ENCODE data around the gene CCL25. TPM values are rescaled to one million over a fixed set of nuclear protein-coding genes. Genes with fewer than 3 reads are reported as not detected.

Gene CCL25
- total RNA-seq, 1 donor from 2014 or later: not detected

DNA sequence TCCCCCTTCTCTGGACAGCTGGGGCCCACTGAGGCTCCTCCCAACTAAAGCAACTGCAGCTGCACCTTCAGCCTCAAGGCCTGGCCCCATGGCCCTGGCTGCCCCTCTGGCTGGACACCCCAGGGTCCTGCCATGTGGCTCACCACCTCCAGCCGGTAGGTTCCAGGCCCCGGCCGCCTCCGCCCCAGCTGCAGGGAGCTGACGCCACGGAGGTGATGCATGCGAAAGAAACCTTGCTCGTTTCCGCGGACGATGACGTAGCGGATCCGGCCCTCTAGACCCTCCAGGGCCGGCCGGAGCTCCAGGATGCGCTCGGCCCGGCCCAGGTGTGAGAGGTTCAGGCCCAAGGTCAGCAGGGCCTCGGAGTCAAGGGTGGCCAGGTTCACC lies 13.3 kb downstream of the CCL25 start:
- Mint-ChIP-seq H3K4me3 (no peak overlapping the region), H3K4me1 (peaks cover 9% of the 10 kb centered on the region), H3K36me3 (peaks cover 10% of the 10 kb centered on the region), H3K27me3 (ENCODE audit: insufficient read depth, low read depth) (no peaks in the 10 kb centered on the region), H3K27ac (no peak overlapping the region), H3K9me3 (peaks cover 16% of the 10 kb centered on the region)
- no peaks in the 10 kb centered on the region for H4K20me1 ChIP-seq (ENCODE audit: low read depth)
- H3K4me2 ChIP-seq: no peak overlapping the region
- H3F3A ChIP-seq (ENCODE audit: low read depth): peaks cover 12% of the 10 kb centered on the region
- no peak for DNase-seq (ENCODE audit: low spot score)
- H3K36me3 ChIP-seq: peaks cover 5% of the 10 kb centered on the region
- TF ChIP-seq, protein P1, sequence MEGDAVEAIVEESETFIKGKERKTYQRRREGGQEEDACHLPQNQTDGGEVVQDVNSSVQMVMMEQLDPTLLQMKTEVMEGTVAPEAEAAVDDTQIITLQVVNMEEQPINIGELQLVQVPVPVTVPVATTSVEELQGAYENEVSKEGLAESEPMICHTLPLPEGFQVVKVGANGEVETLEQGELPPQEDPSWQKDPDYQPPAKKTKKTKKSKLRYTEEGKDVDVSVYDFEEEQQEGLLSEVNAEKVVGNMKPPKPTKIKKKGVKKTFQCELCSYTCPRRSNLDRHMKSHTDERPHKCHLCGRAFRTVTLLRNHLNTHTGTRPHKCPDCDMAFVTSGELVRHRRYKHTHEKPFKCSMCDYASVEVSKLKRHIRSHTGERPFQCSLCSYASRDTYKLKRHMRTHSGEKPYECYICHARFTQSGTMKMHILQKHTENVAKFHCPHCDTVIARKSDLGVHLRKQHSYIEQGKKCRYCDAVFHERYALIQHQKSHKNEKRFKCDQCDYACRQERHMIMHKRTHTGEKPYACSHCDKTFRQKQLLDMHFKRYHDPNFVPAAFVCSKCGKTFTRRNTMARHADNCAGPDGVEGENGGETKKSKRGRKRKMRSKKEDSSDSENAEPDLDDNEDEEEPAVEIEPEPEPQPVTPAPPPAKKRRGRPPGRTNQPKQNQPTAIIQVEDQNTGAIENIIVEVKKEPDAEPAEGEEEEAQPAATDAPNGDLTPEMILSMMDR (IDR thresholded peaks at IDR 0.05): no peak
- TF ChIP-seq EZH2phosphoT487 (IDR thresholded peaks at IDR 0.05) (no peak), EZH2 (IDR thresholded peaks at IDR 0.05) (no peak)
- H3K27me3 ChIP-seq: no peaks in the 10 kb centered on the region
- no peaks in the 10 kb centered on the region for H3K4me1 ChIP-seq
- H3K9me3 ChIP-seq (ENCODE audit: low read depth): peaks cover 8% of the 10 kb centered on the region
- no peak overlapping the region for H3K27ac ChIP-seq
- H3K9ac ChIP-seq: no peak overlapping the region
- H2AFZ ChIP-seq (replicated peaks): no peak overlapping the region
- H3K4me3 ChIP-seq: no peak overlapping the region
- H3K79me2 ChIP-seq (ENCODE audit: low read depth): no peaks in the 10 kb centered on the region

DNA sequence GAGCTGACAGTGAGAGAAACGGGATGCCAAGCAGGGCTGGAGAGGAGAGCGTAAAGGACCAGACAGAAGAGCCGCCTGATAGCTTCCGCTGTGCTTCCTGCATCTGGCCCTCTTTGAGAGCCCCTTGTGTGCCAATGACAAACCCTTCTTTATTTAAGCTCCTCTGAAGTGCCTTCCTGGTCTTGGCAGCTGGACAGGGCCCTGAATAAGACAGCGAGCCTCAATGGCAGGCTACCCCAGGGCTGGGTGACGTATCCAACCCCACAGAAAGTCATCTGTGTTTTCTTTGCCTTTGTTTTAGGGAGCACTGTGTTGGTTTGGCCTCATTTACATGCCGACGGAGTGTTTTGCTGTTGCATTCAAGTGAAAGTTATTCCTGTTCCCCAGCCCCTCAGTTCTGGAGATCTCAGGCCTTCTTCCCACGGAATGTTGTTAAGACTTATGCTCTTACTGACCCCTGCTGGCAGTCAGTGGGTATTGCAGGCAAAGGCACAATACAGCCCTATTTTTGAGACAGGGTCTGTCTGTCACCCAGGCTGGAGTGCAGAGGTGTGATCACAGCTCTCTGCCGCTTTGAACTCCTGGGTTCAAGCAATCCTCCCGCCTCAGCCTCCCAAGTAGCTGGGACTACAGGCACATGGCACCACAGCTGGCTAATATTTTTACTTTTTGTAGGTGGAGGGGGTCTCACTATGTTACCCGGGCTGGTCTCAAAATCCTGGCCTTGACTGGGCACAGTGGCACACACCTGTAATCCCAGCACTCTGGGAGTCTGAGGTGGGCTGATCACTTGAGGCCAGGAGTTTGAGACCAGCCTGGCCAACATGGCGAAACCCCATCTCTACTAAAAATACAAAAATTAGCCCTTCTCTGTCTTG lies 16.8 kb downstream of the CCL25 start:
- Histone ChIP-seq H3K4me2 (no peak overlapping the region), H4K20me1 (ENCODE audit: low read depth) (no peaks in the 10 kb centered on the region), H2AFZ (replicated peaks) (no peak overlapping the region), H3K9me3 (ENCODE audit: low read depth) (peaks cover 8% of the 10 kb centered on the region), H3K4me1 (no peaks in the 10 kb centered on the region), H3K27me3 (no peaks in the 10 kb centered on the region), H3K27ac (no peak overlapping the region), H3K4me3 (no peak overlapping the region), H3K36me3 (peaks cover 5% of the 10 kb centered on the region), H3K79me2 (ENCODE audit: low read depth) (no peaks in the 10 kb centered on the region), H3F3A (ENCODE audit: low read depth) (peaks cover 12% of the 10 kb centered on the region), H3K9ac (no peak overlapping the region)
- H3K36me3 Mint-ChIP-seq: peaks cover 24% of the 10 kb centered on the region
- H3K4me1 Mint-ChIP-seq: peaks cover 9% of the 10 kb centered on the region
- H3K27ac Mint-ChIP-seq: no peak overlapping the region
- TF ChIP-seq EZH2 (IDR thresholded peaks at IDR 0.05): no peak
- TF ChIP-seq, protein P1 (IDR thresholded peaks at IDR 0.05): peak; percentile 84
- peaks cover 20% of the 10 kb centered on the region for H3K9me3 Mint-ChIP-seq
- no peak overlapping the region for H3K4me3 Mint-ChIP-seq
- peak; percentile 63 for DNase-seq (ENCODE audit: low spot score)
- H3K27me3 Mint-ChIP-seq (ENCODE audit: insufficient read depth, low read depth): no peaks in the 10 kb centered on the region

DNA sequence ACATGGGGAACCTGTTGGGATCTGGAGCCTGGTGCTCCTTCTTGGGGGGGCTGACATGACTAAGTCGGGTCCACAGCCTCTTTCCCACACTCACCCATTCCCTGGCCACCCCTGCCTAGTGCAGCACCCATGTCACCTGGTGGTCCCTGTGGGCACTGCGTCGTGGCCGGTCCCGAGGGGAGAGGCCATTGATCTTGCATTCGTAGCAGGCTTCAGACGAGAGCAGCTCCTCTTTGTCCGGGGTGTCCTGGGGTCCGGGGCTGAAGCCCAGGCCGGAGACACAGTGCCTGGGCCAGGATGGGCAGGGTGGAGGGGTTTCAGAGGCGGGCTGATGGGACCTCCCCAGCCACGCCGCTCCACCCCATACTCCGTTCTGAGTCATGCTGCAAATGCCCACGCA lies 19.4 kb downstream of the CCL25 start:
- Mint-ChIP-seq H3K27me3 (ENCODE audit: insufficient read depth, low read depth) (peaks cover 6% of the 10 kb centered on the region), H3K36me3 (peaks cover 37% of the 10 kb centered on the region), H3K4me1 (peaks cover 17% of the 10 kb centered on the region), H3K27ac (no peak overlapping the region), H3K9me3 (peaks cover 20% of the 10 kb centered on the region), H3K4me3 (no peak overlapping the region)
- Histone ChIP-seq H3K9me3 (ENCODE audit: low read depth) (peaks cover 8% of the 10 kb centered on the region), H3K4me1 (no peaks in the 10 kb centered on the region), H3K79me2 (ENCODE audit: low read depth) (no peaks in the 10 kb centered on the region), H3K4me3 (no peak overlapping the region), H3K9ac (no peak overlapping the region), H4K20me1 (ENCODE audit: low read depth) (no peaks in the 10 kb centered on the region), H3F3A (ENCODE audit: low read depth) (peaks cover 12% of the 10 kb centered on the region), H2AFZ (replicated peaks) (no peak overlapping the region), H3K27ac (no peak overlapping the region), H3K36me3 (peaks cover 5% of the 10 kb centered on the region), H3K27me3 (no peaks in the 10 kb centered on the region), H3K4me2 (no peak overlapping the region)
- DNase-seq (ENCODE audit: low spot score): no peak
- TF ChIP-seq EZH2phosphoT487 (IDR thresholded peaks at IDR 0.05) (no peak), EZH2 (IDR thresholded peaks at IDR 0.05) (no peak)
- TF ChIP-seq, protein P1 (IDR thresholded peaks at IDR 0.05): peak; percentile 7
